Measurements from ENCODE around the gene RB1.

- no peak for TF ChIP-seq SIN3A (IDR thresholded peaks at IDR 0.05; ENCODE audit: borderline replicate concordance, insufficient read depth, low read length)
- TF ChIP-seq POLR2AphosphoS5 (IDR thresholded peaks at IDR 0.05; ENCODE audit: low read depth, low read length) = no peak
Observed at GRCh38 chr13:48304143-48304876, 759 bp downstream of the RB1 start.

Data from PFSK-1 (cell line).